ENCODE data around the gene MAD2L2.

DNA sequence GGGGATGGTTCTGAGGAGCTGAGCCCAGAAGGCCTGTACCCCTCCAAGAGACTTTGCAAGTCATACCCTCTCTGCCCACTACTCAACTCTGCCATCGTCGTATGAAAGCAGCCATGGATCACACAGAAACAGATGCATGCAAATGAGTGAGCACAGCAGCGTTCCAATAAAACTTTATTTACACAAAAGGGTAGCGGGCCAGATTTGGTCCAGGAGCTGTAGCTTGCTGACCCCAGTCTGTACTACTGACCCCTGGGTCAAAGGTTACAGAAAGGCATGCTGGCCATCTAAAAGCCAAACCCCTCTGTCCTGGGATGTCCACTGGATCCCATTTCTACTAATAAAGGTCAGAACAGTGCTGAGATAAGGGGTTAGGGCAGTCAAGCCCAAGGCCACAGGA, 46.2 kb upstream of the MAD2L2 start:
- TF ChIP-seq POLR2AphosphoS5 (IDR thresholded peaks at IDR 0.05) (no peak), POLR2A (IDR thresholded peaks at IDR 0.05) (no peak)

Measured in transverse colon (tissue), 3 donors.